Left ventricle myocardium superior (tissue), 1 donor: ENCODE data around the gene EEIG1. TPM values are rescaled to one million over a fixed set of nuclear protein-coding genes. Genes with fewer than 3 reads are reported as not detected.
A peak's percentile ranks its signal among the peaks of the same experiment; 100 is the strongest.
"Not testable (repeated sequence)": the region's sequence is repeated elsewhere in the genome, so short reads cannot be mapped to it uniquely, and the experiment has no call there.

Experiments
- ATAC-seq: fragments of 200-7000 bp; cut with Tn5 transposase; one replicate; pipeline ENCODE4 v1.9.1; 2020; ENCODE audit warnings: mild to moderate bottlenecking, moderate library complexity
- DNase-seq: peaks from one replicate; pipeline ENCODE4 v3.0.0-alpha.2; 2020
- intact Hi-C: fragments of 100-400 bp; cut with micrococcal nuclease; formaldehyde crosslinking; loops from one replicate; pipeline ENCODE4 v1.11.0; 2022
- long read RNA-seq: library from polyadenylated mRNA; unstranded; transcript quantifications from one replicate; pipeline ENCODE4 v2.0.0, GENCODE V29; 2021
- total RNA-seq: library from RNA; stranded (reverse); fragmentation: NEBNext Ultra II Directional; extraction: Animal tissue kit (Norgen Biotek cat#: 25700); gene quantifications from one replicate; pipeline ENCODE4 v1.2.1, GENCODE V29; 2021
- donor health status: DM: no; HTN: yes; CAD: no; lungs with severe emphysema.

Gene EEIG1
- total RNA-seq: 21.6 TPM
- long read RNA-seq, partial matches to known transcripts: 0 of 14 reads
- long read RNA-seq, other reads (novel, unspliced or antisense): 14 of 14 reads

DNA sequence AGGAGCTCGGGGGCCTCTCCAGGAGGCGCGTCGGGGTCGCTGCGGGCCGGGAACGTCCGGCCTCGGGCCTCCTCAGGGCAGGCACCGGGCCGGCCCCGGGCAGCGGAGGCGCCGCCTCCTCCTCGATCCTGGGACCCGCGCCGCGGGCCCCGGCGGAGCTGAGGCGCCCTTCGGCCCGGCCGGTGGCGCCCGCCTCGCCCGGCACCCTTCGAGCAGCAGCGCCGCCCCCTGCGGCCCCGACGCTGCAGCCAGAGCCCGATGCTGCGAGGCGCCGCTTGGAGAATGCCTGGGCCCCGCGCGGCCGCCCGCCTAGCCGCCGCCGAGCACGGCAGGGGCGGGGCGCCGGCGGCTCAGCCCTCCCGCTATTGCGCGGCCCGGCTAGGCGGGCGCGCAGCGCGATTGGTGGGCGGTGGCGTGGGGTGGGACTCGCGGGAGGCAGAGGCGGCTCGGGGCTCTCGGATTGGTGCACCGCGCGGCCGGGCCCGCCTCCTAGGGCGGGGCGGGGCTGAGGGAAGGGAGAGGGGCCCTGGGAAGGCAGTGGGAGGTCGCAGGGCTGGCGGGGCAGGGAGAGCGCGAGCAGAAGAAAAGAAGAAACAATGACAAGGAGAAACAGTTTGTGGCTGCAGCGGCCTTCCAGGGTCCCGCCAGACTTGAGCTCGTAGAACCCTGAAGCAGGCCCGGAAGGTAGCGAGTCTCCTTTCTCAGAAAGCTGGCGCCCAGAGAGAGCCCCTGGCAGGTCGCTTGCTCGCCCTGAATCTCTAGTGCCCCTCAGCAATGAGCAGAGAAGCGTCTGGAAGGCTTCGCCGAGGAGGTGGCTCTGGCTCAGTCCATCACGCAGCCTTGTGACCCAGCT lies at the start of gene EEIG1:
EEIG1 (minus strand) TSS at position 284 of the 853 bp plus-strand sequence. CDS start 852 bp downstream, outside the sequence.
- peak; percentile 92 for ATAC-seq
- DNase-seq: peak; percentile 98
- intact Hi-C loops: no loop called here

DNA sequence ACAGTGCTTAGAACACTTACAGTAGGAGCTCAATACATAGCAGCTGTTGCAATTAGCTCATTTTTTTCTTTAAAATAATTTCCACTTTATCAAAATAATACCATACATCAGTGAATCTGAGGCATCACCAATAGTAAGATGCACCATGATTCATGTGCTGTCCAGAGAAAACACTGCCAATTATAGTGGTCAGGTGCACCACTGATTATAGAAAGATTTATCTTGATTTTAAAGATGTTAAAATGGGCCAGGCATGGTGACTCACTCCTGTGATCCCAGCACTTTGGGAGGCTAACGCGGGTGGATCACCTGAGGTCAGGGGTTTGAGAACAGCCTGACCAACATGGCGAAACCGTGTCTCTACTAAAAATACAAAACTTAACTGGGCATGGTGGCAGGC lies 46.9 kb upstream of the EEIG1 start:
- no peak for DNase-seq
- ATAC-seq: no peak
- intact Hi-C loops: no loop called here

DNA sequence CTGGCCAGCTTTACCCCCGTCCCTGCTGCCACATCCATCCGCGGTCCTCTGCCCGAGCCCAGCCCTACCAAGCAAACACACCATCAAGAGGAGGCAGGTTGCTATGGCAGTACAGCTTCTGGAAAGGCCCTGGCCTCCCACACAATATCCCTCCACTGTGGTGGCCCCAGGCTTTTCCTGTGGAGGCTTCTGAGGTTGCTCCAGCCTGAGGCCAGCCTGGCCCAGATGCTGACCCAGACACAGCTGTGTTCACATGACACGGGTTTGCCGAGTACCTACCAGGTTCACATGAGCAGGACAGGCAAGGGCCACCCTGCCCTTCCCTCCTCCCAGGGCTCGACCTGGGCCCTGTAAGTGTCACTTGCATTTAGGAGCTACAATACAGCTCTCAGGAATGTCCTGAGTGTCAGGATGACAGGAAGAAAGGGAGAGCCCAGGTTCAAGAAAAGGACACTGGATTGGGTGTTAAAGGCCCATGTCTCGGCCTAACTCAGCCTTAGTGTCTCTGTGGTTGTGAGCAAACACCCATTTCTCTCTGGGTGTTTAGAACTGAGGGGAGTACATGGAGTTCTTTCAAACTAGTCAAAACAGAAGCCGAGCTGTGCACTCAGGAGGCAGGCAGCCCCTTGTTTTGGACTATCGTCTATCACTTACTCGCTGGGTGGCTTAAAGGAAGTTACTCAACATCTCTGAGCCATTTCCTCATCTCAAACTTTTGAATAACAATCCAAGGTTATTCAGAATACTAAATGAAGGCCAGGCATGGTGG lies 46.2 kb upstream of the EEIG1 start:
- no peak for ATAC-seq
- intact Hi-C loops: no loop called here

DNA sequence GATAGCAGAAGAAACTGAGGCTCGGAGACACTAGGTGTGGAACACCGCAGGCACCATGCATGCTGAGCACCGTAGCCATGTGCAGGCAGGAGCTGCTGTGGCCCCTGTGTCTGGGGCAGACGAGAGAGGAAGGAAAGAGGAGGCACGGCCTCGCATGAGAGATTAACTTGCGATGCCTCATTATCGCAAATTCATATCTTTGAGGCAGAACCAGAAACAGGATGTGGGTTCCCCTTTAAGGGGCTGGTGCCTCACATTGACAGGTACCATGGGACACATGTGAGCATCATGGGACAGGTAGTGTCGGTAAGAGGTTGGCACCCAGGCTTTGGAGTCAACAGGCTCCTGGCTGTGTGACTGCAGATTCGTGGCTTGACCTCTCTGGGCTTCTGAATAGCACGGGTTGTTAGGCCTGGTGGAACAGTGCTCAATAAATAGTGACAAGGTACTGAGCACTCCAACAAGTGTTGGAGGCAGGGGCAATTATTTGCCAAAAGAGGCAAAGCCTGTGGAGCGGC lies 45.5 kb upstream of the EEIG1 start:
- intact Hi-C loops: no loop called here
- DNase-seq (no peak), ATAC-seq (peak; percentile 21)

More for the DNA sequence above, 46.2 kb upstream of the EEIG1 start:
- no peak for DNase-seq

DNA sequence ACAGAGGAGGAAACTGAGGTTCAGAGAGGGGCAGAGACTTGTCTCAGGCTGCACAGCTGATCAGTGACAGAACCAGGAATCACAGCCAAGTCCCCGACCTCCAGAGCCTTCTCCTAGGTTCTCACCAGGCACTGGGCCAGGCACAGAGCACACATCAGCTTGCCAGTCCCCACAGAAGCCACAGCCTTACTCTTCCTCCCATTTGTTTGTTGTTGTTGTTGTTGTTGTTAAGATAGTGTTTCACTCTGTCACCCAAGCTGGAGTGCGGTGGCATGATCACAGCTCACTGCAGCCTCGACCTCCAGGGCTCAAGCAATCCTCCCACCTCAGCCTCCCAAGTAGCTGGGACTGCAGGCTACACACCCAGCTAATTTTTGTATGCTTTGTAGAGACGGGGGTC lies 44.9 kb upstream of the EEIG1 start:
- intact Hi-C loops: no loop called here
- ATAC-seq (no peak), DNase-seq (no peak)

DNA sequence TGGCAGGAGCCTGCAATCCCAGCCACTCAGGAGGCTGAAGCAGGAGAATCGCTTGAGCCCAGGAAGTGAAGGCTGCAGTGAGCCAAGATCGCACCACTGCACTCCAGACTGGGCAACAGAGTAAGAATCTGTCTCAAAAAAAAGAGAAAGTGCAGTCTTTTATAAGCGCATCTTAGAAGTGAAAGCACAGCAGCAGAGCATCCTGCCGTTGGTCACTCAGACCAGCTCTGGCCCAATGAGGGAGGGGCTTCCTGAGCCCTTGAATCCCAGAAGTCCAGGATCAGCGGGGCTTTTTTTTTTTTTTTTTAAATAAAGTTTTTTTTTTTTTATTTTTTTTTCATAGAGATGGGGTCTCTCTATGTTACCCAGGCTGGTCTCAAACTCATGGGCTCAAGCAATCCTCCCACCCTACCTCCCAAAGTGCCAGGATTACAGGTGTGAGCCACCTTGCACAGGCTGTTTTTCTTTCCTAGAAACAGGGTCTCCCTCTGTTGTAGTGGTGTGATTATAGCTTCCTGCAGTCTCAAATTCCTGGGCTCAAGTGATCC lies 44.0 kb upstream of the EEIG1 start:
- intact Hi-C loops: no loop called here
- DNase-seq (no peak), ATAC-seq (no peak)

DNA sequence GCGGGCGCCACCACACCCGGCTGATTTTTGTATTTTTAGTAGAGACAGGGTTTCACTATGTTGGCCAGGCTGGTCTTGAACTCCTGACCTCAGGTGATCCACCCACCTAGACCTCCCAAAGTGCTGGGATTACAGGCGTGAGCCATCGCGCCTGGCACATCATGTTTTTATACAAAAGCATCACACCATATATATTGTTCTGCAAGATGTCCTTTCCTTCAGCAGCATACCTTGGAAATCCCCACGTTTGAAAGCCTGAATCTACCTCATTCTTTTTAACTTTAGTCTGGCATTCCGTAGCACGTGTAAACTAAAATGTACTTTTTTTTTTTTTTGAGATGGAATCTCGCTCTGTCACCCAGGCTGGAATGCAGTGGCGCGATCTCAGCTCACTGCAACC lies 42.9 kb upstream of the EEIG1 start:
- intact Hi-C loops, ATAC-seq, DNase-seq: not testable (repeated sequence)

DNA sequence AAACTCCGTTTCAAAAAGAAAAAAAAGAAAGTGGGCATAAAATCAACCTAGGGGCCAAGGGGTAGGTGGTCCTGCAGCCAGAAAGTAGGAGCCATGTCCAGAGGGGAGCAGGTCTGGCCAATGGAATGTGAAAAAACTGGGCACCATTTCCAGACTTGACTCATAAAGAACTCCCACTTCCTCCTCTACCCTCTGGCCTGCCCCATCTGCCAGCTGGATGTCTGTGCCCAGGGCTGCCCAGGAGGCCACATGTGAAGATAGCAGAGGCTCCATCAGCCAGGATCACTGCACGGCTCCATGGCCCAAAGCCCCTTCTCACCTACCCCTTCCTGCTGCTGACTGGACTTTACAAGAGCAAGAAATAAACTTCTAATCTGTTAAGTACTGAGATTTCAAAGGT lies 42.1 kb upstream of the EEIG1 start:
- intact Hi-C loops: no loop called here
- no peak for ATAC-seq

DNA sequence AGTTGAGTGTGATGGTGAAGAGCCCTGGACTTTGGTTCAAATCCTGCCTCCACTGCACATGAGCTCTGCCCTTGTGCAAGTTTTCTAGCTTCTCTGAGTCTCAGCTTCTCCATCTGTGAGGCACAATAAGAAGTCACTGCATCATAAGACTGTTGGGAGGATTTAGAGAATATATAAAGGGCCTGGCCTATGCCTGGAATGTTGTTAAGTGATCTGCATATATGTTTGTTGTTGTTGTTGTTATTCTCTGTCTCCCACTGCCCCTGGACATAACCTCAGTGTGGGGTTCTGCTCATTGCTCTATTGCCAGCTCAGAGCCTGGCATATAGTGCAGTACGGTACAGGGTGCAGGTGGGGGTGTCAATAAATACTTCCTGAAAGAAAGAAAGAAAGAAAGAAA lies 40.3 kb upstream of the EEIG1 start:
- no peak for ATAC-seq
- DNase-seq: no peak
- intact Hi-C loops: no loop called here

More for the DNA sequence above, 42.1 kb upstream of the EEIG1 start:
- no peak for DNase-seq

DNA sequence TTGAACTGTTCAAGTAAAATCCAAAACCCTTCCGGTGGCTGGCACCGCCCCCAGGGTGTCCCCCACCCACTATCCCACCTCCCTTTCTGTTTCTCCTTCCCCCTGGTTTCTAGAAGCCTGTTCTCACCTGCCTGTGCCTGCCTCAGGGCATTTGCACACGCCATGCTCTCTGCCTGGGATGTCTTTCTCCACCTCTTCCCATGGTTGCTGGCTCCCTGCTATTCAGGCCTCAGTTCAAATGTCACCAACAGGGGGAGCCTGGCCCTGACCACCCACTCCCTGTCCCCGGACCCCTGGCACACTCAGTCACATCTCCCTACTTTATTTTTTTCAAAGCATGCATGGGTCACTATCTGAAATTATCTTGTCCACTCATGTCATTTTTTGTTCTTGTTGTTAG lies 39.9 kb upstream of the EEIG1 start:
- DNase-seq (no peak), ATAC-seq (no peak)
- intact Hi-C loops: no loop called here

DNA sequence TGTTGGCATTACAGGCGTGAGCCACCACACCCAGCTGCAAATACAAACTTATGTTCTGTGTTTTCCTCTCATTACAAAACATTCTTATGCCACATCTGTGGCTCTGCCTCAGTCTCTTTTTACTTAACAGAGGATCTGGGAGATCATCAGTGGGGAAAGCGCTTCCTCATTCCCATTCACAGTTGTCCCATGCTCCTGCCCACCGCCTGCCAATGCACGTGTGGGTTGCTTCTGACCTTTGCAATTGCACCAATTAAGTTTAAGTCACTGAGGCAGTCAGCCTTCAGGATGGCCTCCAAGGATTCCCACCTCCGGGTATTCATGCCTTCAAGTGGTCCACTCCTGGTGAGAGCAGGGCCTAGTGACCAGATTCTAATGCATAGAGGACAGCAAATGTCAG lies 34.9 kb upstream of the EEIG1 start:
- ATAC-seq (no peak), DNase-seq (no peak)

DNA sequence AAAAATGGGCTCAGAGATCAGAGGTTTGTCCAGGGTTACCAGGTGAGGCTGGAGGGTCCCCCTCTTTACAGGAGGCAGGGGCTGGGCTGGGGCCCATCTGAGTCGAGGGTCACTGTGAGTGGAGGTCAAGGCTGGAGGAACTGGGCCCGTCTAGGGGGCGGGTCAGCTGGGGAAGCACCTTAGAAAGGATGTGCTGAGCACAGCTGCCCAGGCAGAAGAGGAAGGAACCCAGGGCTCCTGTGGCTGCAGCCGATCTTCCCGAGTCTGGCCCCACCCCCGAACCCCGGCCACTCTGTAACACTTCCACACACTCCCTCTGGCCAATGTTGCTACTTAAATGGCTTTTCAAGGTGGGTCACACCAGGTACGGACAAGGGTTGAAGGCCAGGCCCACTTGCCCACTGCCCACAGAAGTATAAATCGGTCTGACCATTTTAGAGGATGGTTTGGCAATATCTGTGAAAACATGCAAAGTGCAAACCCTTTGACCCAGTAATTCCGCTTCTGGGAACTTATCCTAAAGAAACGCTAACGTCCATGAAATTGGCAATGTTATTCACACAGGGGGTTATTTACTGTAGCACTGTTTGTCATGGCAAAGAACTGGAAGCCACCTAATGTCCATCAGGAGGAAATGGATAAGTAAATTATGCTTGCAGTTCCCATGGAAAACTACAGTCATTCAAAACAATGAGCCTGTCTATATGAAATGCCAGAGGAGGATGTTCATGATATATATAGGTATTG lies 30.5 kb upstream of the EEIG1 start:
- ATAC-seq (peak; percentile 40), DNase-seq (peak; percentile 53)
- intact Hi-C loops: no loop called here

More for the DNA sequence above, 34.9 kb upstream of the EEIG1 start:
- intact Hi-C loops: no loop called here

DNA sequence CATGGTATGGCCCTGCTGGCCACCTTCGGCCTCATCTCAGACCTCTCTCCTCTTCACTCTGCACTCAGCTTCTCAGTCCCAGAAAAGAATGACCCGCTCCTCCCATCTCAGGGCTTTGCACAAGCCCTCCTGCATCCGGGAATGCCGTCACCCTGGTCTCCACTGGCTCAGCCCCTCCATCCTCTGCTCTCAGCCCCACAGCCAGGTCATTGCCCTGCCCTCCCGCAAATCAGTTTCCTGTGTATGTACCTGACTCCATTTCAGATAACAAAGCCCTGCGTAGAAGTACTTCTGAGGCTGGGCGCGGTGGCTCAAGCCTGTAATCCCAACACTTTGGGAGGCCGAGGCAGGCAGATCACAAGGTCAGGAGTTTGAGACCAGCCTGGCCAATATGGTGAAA lies 28.9 kb upstream of the EEIG1 start:
- DNase-seq (no peak), ATAC-seq (no peak)
- intact Hi-C loops: no loop called here

DNA sequence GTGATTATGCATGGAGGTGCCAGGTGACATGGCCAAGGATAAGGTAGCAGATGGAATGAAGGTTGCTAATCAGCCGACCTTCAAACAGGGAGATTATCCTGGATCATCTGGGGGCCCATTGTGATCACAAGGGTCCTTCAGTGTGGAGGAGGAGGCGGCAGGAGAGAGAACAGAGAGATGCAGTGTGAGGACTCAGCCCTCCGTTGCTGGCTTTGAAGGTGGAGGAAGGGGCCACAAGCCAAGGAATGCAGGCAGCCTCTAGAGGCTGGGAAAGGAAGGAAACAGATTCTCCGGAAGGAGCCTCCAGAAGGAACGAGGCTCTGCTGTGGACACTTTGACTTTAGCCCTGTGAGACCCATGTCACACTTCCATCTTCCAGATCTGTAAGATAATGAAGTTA lies 27.4 kb upstream of the EEIG1 start:
- intact Hi-C loops: no loop called here
- ATAC-seq (no peak), DNase-seq (no peak)

DNA sequence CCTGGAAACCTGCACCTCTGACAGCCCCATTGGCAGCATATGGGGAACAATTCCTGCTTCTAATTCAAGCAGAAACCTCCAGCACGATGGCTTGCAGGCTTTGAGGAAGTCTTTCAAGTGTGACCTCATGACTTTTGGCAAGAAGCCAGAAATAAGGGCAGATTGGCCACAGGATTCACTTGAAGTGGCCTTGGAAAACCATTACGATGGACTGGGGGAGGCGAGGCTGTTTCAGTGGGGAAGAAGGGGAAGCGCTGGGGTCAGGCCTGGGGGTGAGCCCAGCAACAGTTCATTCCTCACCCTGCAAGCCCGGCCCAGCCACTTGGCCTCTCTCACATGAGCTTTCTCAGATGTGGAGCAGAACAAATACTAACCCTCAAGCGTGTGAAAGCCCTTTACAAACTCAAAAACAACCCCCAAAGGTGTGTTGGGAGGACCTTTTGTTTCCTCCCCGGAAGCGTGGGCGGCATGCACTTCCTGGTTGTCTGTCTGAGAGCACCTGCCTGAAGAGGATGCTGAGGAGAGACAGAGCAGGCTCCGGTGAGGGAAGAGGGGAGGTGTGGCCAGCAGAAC lies 26.9 kb upstream of the EEIG1 start:
- intact Hi-C loops: no loop called here
- no peak for ATAC-seq
- DNase-seq: peak; percentile 49

DNA sequence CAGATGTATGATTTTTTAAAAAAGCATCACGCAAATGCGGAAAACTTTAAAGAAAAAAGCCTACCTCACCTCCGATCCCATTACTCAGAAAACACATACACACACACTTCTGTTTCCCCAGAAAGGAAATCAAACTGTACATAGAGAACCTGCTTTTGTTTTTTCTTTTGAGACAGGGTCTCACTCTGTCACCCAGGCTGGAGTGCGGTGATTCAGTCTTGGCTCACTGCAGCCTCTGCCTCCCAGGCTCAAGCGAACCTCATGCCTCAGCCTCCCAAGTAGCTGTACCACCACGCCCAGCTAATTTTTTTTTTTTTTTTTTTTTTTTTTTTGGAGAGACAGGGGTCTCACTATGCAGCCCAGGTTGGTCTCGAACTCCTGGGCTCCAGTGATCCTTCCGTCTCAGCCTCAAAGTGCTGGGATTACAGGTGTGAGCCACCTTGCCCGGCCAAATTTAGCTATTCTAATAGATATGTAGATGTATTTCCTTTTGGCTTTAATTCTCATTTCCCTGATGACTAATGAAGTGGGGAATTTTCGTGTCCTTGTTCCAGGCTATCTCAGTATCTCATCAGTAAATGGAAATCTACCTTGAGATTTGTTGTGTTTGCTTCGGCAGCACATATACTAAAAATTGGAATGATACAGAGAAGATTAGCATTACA lies 25.7 kb upstream of the EEIG1 start:
- no peak for DNase-seq
- intact Hi-C loops: no loop called here
- ATAC-seq: no peak

DNA sequence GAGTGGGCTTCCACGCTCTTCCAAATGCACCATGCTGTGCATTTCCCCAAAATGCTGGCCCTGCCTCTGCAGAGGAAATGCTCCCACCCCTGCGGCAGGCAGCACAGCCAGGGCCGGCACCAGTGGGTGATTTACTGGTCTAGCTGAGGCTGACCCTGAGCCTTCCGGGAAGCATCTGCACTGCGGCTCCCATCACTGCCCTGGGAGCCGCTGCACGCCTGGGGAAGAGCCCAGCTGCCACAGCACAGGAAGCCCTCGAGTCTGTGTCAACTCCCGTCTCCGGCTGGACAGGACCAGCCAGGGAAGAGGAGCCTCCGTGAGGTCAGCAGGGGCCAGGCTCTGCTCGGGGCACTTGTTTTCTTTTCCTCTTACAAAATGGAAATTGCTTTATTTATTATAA lies 25.1 kb upstream of the EEIG1 start:
- DNase-seq: peak; percentile 53
- peak; percentile 26 for ATAC-seq
- intact Hi-C loops: no loop called here

DNA sequence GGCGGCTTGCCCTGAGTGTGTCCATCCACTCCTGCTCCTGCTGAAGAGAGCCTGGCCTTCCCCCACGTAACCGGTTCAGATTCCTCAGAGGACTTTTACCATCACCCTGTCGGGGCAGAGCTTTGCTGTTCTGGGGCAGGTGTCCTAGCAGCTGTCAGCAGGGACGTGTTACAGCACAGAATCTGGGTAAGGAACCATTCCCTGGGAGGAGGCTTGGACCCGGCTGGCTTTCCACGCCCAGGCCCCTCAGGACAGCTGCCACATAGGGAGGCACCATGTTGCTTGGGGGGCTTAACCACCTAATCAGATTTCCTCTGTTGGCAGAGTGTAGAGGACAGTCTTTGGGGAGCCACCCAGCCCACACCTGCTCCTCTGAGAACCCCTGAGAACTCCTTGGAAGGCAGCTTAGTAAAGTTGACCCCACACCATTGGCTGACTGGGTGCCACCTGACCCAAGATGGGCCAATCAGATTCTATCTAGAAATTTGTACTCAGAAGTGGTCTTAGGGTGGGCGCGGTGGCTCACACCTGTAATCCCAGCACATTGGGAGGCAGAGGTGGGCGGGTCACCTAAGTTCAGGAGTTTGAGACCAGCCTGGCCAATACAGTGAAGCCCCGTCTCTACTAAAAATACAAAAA lies 23.3 kb upstream of the EEIG1 start:
- DNase-seq (no peak), ATAC-seq (peak; percentile 3)
- intact Hi-C loops: no loop called here
